Fibroblast of lung (primary cell): ENCODE measurements around the gene TMEM132D. TPM values are rescaled to one million over a fixed set of nuclear protein-coding genes. Genes with fewer than 3 reads are reported as not detected.

Experiments
- DNase-seq, 2 donors: peaks; one replicate each; pipeline versions ENCODE4 v3.0.0 to v3.0.0-alpha.2; 2010; ENCODE audit warnings: low read depth in 2 of 2
- H2AFZ ChIP-seq: 2 replicates; pipeline ENCODE4 v1.5.1; 2012; ENCODE audit warnings: low read length, control low read depth, inconsistent platforms
- H3K27ac ChIP-seq: 2 replicates; pipeline ENCODE4 v1.5.1; 2011; ENCODE audit warnings: low read length, control low read depth; ENCODE audit not compliant: insufficient read depth
- H3K27me3 ChIP-seq: 2 replicates; pipeline ENCODE4 v1.5.1; 2011; ENCODE audit warnings: mild to moderate bottlenecking, low read length; ENCODE audit not compliant: control insufficient read depth, insufficient read depth
- H3K36me3 ChIP-seq: 2 replicates; pipeline ENCODE4 v1.5.1; 2011; ENCODE audit warnings: low read length; ENCODE audit not compliant: control insufficient read depth, insufficient read depth
- H3K4me1 ChIP-seq: 2 replicates; pipeline ENCODE4 v1.5.1; 2011; ENCODE audit warnings: low read length; ENCODE audit not compliant: control insufficient read depth, insufficient read depth; ENCODE audit errors: extremely low read depth
- H3K4me2 ChIP-seq: 2 replicates; pipeline ENCODE4 v1.5.1; 2011; ENCODE audit warnings: low read length, control low read depth; ENCODE audit not compliant: insufficient read depth; ENCODE audit errors: extremely low read depth
- H3K4me3 ChIP-seq, 4 experiments: fragments of 200-600 bp in 1 of 4; sonication (generic) in 1 of 4; replicated peaks in 1 of 4; 2 replicates each; pipeline ENCODE4 v1.5.1; 2011 to 2016; ENCODE audit warnings: low read length in 4 of 4, low read depth in 3 of 4, mild to moderate bottlenecking in 3 of 4, control low read depth in 2 of 4, inconsistent platforms in 1 of 4, mixed read lengths in 1 of 4; ENCODE audit not compliant: insufficient read depth in 1 of 4; ENCODE audit errors: control extremely low read depth in 1 of 4
- H3K79me2 ChIP-seq: 2 replicates; pipeline ENCODE4 v1.5.1; 2012; ENCODE audit warnings: mild to moderate bottlenecking, low read length, inconsistent platforms; ENCODE audit not compliant: control insufficient read depth, insufficient read depth
- H3K9ac ChIP-seq: 2 replicates; pipeline ENCODE4 v1.5.1; 2011; ENCODE audit warnings: mild to moderate bottlenecking, low read length, control low read depth; ENCODE audit not compliant: insufficient read depth
- H3K9me3 ChIP-seq: 2 replicates; pipeline ENCODE4 v1.5.1; 2012; ENCODE audit warnings: low read depth, low read length; ENCODE audit not compliant: control insufficient read depth, insufficient read depth
- H4K20me1 ChIP-seq: 2 replicates; pipeline ENCODE4 v1.5.1; 2011; ENCODE audit warnings: low read length; ENCODE audit not compliant: control insufficient read depth, insufficient read depth; ENCODE audit errors: extremely low read depth
- EZH2 ChIP-seq: IDR thresholded peaks from 2 replicates; pipeline ENCODE4 v1.5.1; 2012; ENCODE audit warnings: low read length, control low read depth, mild to moderate bottlenecking; ENCODE audit errors: missing control alignments
- polyA plus RNA-seq, 2 donors: library from polyadenylated mRNA; depleted of rRNA in 1 of 2; stranded (reverse) in 1 of 2; unstranded in 1 of 2; fragments of >200 nt; gene quantifications; 2 replicates each; pipeline ENCODE4 v1.2.1, GENCODE V29; 2011 to 2012; ENCODE audit warnings: missing spikeins in 1 of 2
- total RNA-seq: library from RNA; depleted of rRNA; stranded (reverse); fragments of >200 nt; gene quantifications from 2 replicates; pipeline ENCODE4 v1.2.1, GENCODE V29; 2014
- TF ChIP-seq, protein P1 (sequence below), 2 donors: IDR thresholded peaks in 1 of 2; conservative IDR thresholded peaks in 1 of 2; 1 replicate in 1 of 2; 2 replicates in 1 of 2; pipeline ENCODE4 v1.5.1; 2011 to 2012; ENCODE audit warnings: low read length in 2 of 2, control low read depth in 1 of 2, inconsistent platforms in 1 of 2, low read depth in 1 of 2, mild to moderate bottlenecking in 1 of 2

The TMEM132D gene
- total and polyA plus RNA-seq, 2 donors (not counting 1 experiment from before 2014, with no cell fraction given) = not detected

DNA sequence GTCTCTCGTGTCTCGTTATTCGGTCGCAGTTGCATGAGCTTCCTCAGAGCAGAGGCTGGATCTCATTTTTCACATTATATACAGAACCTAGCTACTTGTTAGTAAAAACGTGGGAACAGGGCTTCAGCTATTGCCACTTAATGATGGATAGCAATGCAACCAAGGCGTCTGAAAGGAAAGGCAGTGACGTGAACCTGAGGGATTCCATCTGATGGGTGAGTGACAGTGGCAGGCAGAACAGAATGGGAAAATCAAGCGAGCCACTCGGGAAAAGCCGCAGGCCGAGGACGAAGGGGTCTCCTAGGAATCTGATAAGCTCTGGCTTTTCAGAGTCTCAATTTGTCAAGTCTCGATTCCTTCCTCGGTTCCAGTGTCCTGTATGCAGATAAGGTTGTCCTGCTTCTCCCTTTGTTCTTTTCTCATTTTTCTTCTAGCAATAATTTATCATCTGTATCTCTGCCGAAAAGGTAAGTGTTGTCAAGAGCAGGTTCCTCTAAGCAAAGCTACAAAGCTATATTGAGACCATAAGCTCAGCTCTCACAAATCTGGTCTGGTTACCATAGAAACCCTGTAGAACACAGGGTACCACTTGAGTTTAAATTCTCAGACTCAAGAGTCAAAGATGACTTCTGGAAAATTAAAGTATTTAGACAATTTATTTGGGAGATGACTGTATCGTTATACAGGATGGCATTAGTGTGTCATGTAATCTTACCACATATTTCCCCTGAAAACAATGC is 633.9 kb downstream of the TMEM132D start:
- DNase-seq = no peak
- Histone ChIP-seq H3K4me2 (no peak overlapping the region), H3K36me3 (no peaks in the 10 kb centered on the region), H3K9ac (no peak overlapping the region), H3K4me1 (no peaks in the 10 kb centered on the region), H4K20me1 (no peaks in the 10 kb centered on the region), H3K9me3 (no peaks in the 10 kb centered on the region), H3K27ac (no peak overlapping the region), H2AFZ (no peak overlapping the region), H3K27me3 (no peaks in the 10 kb centered on the region), H3K4me3 (no peak overlapping the region), H3K79me2 (no peaks in the 10 kb centered on the region)
- TF ChIP-seq EZH2 = no peak
- TF ChIP-seq, protein P1, sequence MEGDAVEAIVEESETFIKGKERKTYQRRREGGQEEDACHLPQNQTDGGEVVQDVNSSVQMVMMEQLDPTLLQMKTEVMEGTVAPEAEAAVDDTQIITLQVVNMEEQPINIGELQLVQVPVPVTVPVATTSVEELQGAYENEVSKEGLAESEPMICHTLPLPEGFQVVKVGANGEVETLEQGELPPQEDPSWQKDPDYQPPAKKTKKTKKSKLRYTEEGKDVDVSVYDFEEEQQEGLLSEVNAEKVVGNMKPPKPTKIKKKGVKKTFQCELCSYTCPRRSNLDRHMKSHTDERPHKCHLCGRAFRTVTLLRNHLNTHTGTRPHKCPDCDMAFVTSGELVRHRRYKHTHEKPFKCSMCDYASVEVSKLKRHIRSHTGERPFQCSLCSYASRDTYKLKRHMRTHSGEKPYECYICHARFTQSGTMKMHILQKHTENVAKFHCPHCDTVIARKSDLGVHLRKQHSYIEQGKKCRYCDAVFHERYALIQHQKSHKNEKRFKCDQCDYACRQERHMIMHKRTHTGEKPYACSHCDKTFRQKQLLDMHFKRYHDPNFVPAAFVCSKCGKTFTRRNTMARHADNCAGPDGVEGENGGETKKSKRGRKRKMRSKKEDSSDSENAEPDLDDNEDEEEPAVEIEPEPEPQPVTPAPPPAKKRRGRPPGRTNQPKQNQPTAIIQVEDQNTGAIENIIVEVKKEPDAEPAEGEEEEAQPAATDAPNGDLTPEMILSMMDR (conservative IDR thresholded peaks at IDR 0.05 in 1 of 2, IDR thresholded peaks at IDR 0.05 in 1 of 2; ENCODE audit: low read depth in 1 of 2, low read length in 2 of 2) = no peak

DNA sequence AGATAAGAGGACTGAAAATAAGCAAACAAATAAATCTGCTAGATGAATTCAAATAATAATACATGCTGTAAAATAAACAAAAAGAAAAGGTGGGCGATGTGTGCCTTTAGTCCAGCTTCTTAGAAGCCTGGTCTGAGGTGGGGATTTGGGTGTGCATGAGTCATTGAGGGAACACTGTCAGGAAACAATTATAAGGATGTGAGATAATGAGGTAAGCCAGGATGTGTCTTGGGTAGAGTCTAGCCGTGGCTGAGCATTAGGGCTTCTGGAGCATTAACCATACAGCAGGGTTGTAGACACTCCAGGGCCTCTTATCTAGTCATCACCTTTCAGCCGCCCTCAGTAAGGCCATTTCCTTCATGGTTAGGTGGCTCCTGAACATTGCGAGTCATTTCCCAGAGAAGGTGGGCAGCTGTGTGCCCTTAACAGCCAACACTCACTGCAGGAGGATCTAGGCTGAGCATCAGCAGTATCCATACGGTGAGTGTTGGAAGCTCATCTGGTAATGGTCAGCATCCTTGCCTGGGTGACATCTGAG is 645.0 kb downstream of the TMEM132D start:
- TF ChIP-seq EZH2 = no peak
- TF ChIP-seq, protein P1 (conservative IDR thresholded peaks at IDR 0.05 in 1 of 2, IDR thresholded peaks at IDR 0.05 in 1 of 2; ENCODE audit: low read depth in 1 of 2, low read length in 2 of 2) = no peak
- no peak overlapping the region for H3K4me2 ChIP-seq
- no peak overlapping the region for H3K9ac ChIP-seq
- no peak overlapping the region for H3K4me3 ChIP-seq
- H3K27ac ChIP-seq = no peak overlapping the region
- no peaks in the 10 kb centered on the region for H3K79me2 ChIP-seq
- H3K36me3 ChIP-seq = no peaks in the 10 kb centered on the region
- H3K9me3 ChIP-seq = no peaks in the 10 kb centered on the region
- H3K4me1 ChIP-seq = no peaks in the 10 kb centered on the region
- H4K20me1 ChIP-seq = no peaks in the 10 kb centered on the region
- H3K27me3 ChIP-seq = no peaks in the 10 kb centered on the region
- H2AFZ ChIP-seq = no peak overlapping the region
- peak in 1 of 2 donors; percentile 30 for DNase-seq

DNA sequence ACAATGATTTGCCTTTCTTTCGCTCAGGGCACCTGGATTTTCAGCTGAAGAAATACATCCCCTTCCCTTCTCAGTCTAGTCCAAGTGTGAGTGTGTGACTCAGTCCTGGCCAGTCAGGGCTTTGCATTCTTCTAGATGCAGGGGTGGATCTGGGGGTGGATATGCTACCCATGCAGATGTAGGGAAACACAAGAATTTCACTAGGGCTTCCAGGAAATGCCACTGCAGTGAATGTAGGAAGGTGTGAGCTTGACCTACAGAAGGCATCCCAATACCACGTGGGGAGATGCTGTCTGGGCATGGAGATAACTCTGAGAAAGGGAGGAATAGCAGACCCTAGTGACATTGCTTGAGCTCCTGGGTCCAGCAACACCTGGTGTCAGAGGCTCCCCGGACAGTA is 646.3 kb downstream of the TMEM132D start:
- H3K4me2 ChIP-seq = no peak overlapping the region
- H3K27me3 ChIP-seq = no peaks in the 10 kb centered on the region
- DNase-seq = peak in 1 of 2 donors; percentile 63
- H4K20me1 ChIP-seq = no peaks in the 10 kb centered on the region
- H3K4me1 ChIP-seq = no peaks in the 10 kb centered on the region
- no peak overlapping the region for H3K4me3 ChIP-seq
- no peak overlapping the region for H2AFZ ChIP-seq
- no peak for TF ChIP-seq EZH2
- TF ChIP-seq, protein P1 (conservative IDR thresholded peaks at IDR 0.05 in 1 of 2, IDR thresholded peaks at IDR 0.05 in 1 of 2; ENCODE audit: low read depth in 1 of 2, low read length in 2 of 2) = no peak
- H3K9ac ChIP-seq = no peak overlapping the region
- no peaks in the 10 kb centered on the region for H3K9me3 ChIP-seq
- no peaks in the 10 kb centered on the region for H3K79me2 ChIP-seq
- H3K36me3 ChIP-seq = no peaks in the 10 kb centered on the region
- no peak overlapping the region for H3K27ac ChIP-seq
